WTC11 (cell line): ENCODE measurements around the gene AKR1C3.

Experiments used
- ATF6 ChIP-seq: sonication (generic); formaldehyde crosslinking; IDR thresholded peaks from 2 replicates; pipeline ENCODE4 v1.8.1; 2023; ENCODE audit warnings: mild to moderate bottlenecking, missing genetic modification reagents
- CTCF ChIP-seq: fragments of 200-600 bp; IDR thresholded peaks from 2 replicates; pipeline ENCODE4 v1.8.0; 2022; ENCODE audit warnings: antibody characterized with exemption
- NFYB ChIP-seq: sonication (generic); formaldehyde crosslinking; conservative IDR thresholded peaks from 2 replicates; pipeline ENCODE4 v1.8.0; 2022; ENCODE audit warnings: low read depth, missing genetic modification reagents
- PREB ChIP-seq: sonication (generic); formaldehyde crosslinking; IDR thresholded peaks from 2 replicates; pipeline ENCODE4 v1.8.1; 2022; ENCODE audit warnings: mild to moderate bottlenecking, missing genetic modification reagents, moderate library complexity, borderline replicate concordance
- SP1 ChIP-seq: sonication (generic); formaldehyde crosslinking; conservative IDR thresholded peaks from 2 replicates; pipeline ENCODE4 v1.8.1; 2022; ENCODE audit warnings: missing genetic modification reagents
- TEAD4 ChIP-seq: sonication (generic); formaldehyde crosslinking; IDR thresholded peaks from 2 replicates; pipeline ENCODE4 v1.8.0; 2022; ENCODE audit warnings: mild to moderate bottlenecking, missing genetic modification reagents
- USF2 ChIP-seq: sonication (generic); formaldehyde crosslinking; IDR thresholded peaks from 2 replicates; pipeline ENCODE4 v1.8.1; 2023; ENCODE audit warnings: mild to moderate bottlenecking, missing genetic modification reagents, moderate library complexity
- ZNF263 ChIP-seq: sonication (generic); formaldehyde crosslinking; IDR thresholded peaks from 2 replicates; pipeline ENCODE4 v1.8.1; 2022; ENCODE audit warnings: low read depth, mild to moderate bottlenecking, moderate library complexity, missing genetic modification reagents
- ZNF317 ChIP-seq: sonication (generic); formaldehyde crosslinking; IDR thresholded peaks from 2 replicates; pipeline ENCODE4 v1.8.1; 2023; ENCODE audit warnings: low read depth, mild to moderate bottlenecking, moderate library complexity, missing genetic modification reagents, borderline replicate concordance
- TF ChIP-seq, protein P1 (sequence below): sonication (generic); formaldehyde crosslinking; conservative IDR thresholded peaks from 2 replicates; pipeline ENCODE4 v1.8.1; 2022; ENCODE audit warnings: mild to moderate bottlenecking, missing genetic modification reagents

GRCh38 chr10:5070648-5071410 is 23.4 kb upstream of the AKR1C3 start:
- TF ChIP-seq, protein P1, sequence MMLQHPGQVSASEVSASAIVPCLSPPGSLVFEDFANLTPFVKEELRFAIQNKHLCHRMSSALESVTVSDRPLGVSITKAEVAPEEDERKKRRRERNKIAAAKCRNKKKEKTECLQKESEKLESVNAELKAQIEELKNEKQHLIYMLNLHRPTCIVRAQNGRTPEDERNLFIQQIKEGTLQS = no peak
- no peak for TF ChIP-seq ZNF317 (CRISPR knock-in tag)
- no peak for TF ChIP-seq ATF6
- no peak for TF ChIP-seq CTCF
- no peak for TF ChIP-seq PREB (CRISPR knock-in tag)
- no peak for TF ChIP-seq ZNF263 (CRISPR knock-in tag)
- no peak for TF ChIP-seq SP1
- no peak for TF ChIP-seq NFYB
- no peak for TF ChIP-seq USF2 (CRISPR knock-in tag)
- TF ChIP-seq TEAD4 (CRISPR knock-in tag) = no peak
